ENCODE data around the gene SENP5.

- TF ChIP-seq EZH2 (IDR thresholded peaks at IDR 0.05; ENCODE audit: insufficient read depth, poor library complexity, severe bottlenecking) (no peak), EZH2phosphoT487 (IDR thresholded peaks at IDR 0.05; ENCODE audit: insufficient read depth, low read depth) (no peak)
Measured at GRCh38 chr3:196915375-196915774, 47.7 kb downstream of the SENP5 start.

Measured in GM23248 (cell line).